ENCODE data around the gene LMAN2L.

The LMAN2L gene

GRCh38 chr2:96684883-96685576 is 54.8 kb downstream of the LMAN2L start:
- TF ChIP-seq CTCF (IDR thresholded peaks at IDR 0.05; ENCODE audit: low read depth, low read length): no peak
- TF ChIP-seq MYC (IDR thresholded peaks at IDR 0.05; ENCODE audit: low read depth, low read length): no peak
- TF ChIP-seq POLR2A (IDR thresholded peaks at IDR 0.05; ENCODE audit: extremely low read depth, insufficient read length): no peak
- no peak for TF ChIP-seq MAX (IDR thresholded peaks at IDR 0.05; ENCODE audit: low read depth, low read length)
- H3K4me3 ChIP-seq (ENCODE audit: low read depth, low read length): no peak overlapping the region
- no peak for DNase-seq (ENCODE audit: low read depth)

- TF ChIP-seq CTCF (IDR thresholded peaks at IDR 0.05; ENCODE audit: low read depth, low read length): no peak
- no peak for TF ChIP-seq POLR2A (IDR thresholded peaks at IDR 0.05; ENCODE audit: extremely low read depth, insufficient read length)
- no peak for TF ChIP-seq MAX (IDR thresholded peaks at IDR 0.05; ENCODE audit: low read depth, low read length)
- TF ChIP-seq MYC (IDR thresholded peaks at IDR 0.05; ENCODE audit: low read depth, low read length): no peak
- DNase-seq (ENCODE audit: low read depth): no peak
- H3K4me3 ChIP-seq (ENCODE audit: low read depth, low read length): no peak overlapping the region
Observed at GRCh38 chr2:96683972-96684820, 55.7 kb downstream of the LMAN2L start.

GRCh38 chr2:96683307-96683706 is 56.6 kb downstream of the LMAN2L start:
- no peak for DNase-seq (ENCODE audit: low read depth)
- H3K4me3 ChIP-seq (ENCODE audit: low read depth, low read length): no peak overlapping the region
- TF ChIP-seq POLR2A (IDR thresholded peaks at IDR 0.05; ENCODE audit: extremely low read depth, insufficient read length): no peak
- no peak for TF ChIP-seq MYC (IDR thresholded peaks at IDR 0.05; ENCODE audit: low read depth, low read length)
- TF ChIP-seq CTCF (IDR thresholded peaks at IDR 0.05; ENCODE audit: low read depth, low read length): no peak
- TF ChIP-seq MAX (IDR thresholded peaks at IDR 0.05; ENCODE audit: low read depth, low read length): no peak

GRCh38 chr2:96681540-96681939 is 58.3 kb downstream of the LMAN2L start:
- H3K4me3 ChIP-seq (ENCODE audit: low read depth, low read length): no peak overlapping the region
- TF ChIP-seq POLR2A (IDR thresholded peaks at IDR 0.05; ENCODE audit: extremely low read depth, insufficient read length): no peak
- TF ChIP-seq CTCF (IDR thresholded peaks at IDR 0.05; ENCODE audit: low read depth, low read length): no peak
- no peak for TF ChIP-seq MYC (IDR thresholded peaks at IDR 0.05; ENCODE audit: low read depth, low read length)
- TF ChIP-seq MAX (IDR thresholded peaks at IDR 0.05; ENCODE audit: low read depth, low read length): no peak

GRCh38 chr2:96680561-96681141 is 59.2 kb downstream of the LMAN2L start:
- TF ChIP-seq MAX (IDR thresholded peaks at IDR 0.05; ENCODE audit: low read depth, low read length): no peak
- no peak for TF ChIP-seq CTCF (IDR thresholded peaks at IDR 0.05; ENCODE audit: low read depth, low read length)
- TF ChIP-seq MYC (IDR thresholded peaks at IDR 0.05; ENCODE audit: low read depth, low read length): no peak
- no peak for TF ChIP-seq POLR2A (IDR thresholded peaks at IDR 0.05; ENCODE audit: extremely low read depth, insufficient read length)
- no peak for DNase-seq (ENCODE audit: low read depth)

More at GRCh38 chr2:96681540-96681939, 58.3 kb downstream of the LMAN2L start:
- DNase-seq (ENCODE audit: low read depth): no peak

More at GRCh38 chr2:96680561-96681141, 59.2 kb downstream of the LMAN2L start:
- no peak overlapping the region for H3K4me3 ChIP-seq (ENCODE audit: low read depth, low read length)
